AG04450 (cell line): ENCODE data around the gene S1PR5. TPM values are rescaled to one million over a fixed set of nuclear protein-coding genes. Genes with fewer than 3 reads are reported as not detected.
A peak's percentile ranks its signal among the peaks of the same experiment; 100 is the strongest.

Experiments used
- CTCF ChIA-PET: fragments of 300-600, 350-600 bp; formaldehyde crosslinking; extraction: SDS; loops from one replicate; lab custom pipeline; 2022; ENCODE audit warnings: antibody characterized with exemption, inconsistent platforms; lab: Charles Lee
- POLR2A ChIA-PET: fragments of 350-600 bp; formaldehyde crosslinking; extraction: SDS; loops from one replicate; lab custom pipeline; 2021; ENCODE audit warnings: antibody characterized with exemption, inconsistent platforms; lab: Yijun Ruan, JAX
- DNase-seq: peaks from one replicate; pipeline ENCODE4 v3.0.0-alpha.2; 2011; ENCODE audit warnings: low read depth, low spot score
- H3K27ac ChIP-seq: one replicate; pipeline ENCODE4 v1.5.1; 2012; ENCODE audit warnings: low read depth, low read length, control low read depth
- H3K27me3 ChIP-seq: one replicate; pipeline ENCODE4 v1.6.0; 2012; ENCODE audit warnings: low read length; ENCODE audit not compliant: control insufficient read depth, insufficient read depth
- H3K4me3 ChIP-seq: 2 replicates; pipeline ENCODE4 v1.5.1; 2011; ENCODE audit warnings: mild to moderate bottlenecking, low read depth, low read length, control low read depth
- H3K9me3 ChIP-seq: 2 replicates; pipeline ENCODE4 v1.5.1; 2012; ENCODE audit warnings: low read length; ENCODE audit not compliant: control insufficient read depth, insufficient read depth
- polyA plus RNA-seq: library from polyadenylated mRNA; depleted of rRNA; stranded (reverse); fragments of >200 nt; gene quantifications from 2 replicates; pipeline ENCODE4 v1.2.3, GENCODE V29; 2011
- TF ChIP-seq, protein P1 (sequence below): IDR thresholded peaks from 2 replicates; pipeline ENCODE4 v1.5.1; 2011; ENCODE audit warnings: low read depth, low read length, control low read depth, inconsistent platforms

Gene S1PR5
- polyA plus RNA-seq, 1 experiment = 0.10 TPM

DNA sequence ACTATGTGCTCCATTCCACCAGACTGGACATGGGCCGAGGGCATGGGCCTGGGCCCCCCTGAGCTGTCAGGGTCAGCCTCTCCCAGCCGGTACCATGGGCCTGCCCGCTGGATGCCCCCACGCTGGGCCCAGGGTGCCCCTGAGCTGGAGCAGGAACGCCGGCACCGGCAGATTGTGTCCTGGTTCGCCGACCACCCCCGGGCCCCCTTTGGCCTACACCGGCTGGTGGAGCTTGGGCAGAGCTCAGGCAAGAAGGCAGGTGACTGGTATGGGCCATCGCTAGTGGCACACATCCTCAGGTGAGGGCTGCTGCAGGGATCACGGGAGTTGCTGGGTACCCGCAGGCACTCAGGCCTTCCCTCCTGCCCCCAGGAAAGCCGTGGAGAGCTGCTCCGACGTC is 29.6 kb upstream of the S1PR5 start:
- no peak for DNase-seq

DNA sequence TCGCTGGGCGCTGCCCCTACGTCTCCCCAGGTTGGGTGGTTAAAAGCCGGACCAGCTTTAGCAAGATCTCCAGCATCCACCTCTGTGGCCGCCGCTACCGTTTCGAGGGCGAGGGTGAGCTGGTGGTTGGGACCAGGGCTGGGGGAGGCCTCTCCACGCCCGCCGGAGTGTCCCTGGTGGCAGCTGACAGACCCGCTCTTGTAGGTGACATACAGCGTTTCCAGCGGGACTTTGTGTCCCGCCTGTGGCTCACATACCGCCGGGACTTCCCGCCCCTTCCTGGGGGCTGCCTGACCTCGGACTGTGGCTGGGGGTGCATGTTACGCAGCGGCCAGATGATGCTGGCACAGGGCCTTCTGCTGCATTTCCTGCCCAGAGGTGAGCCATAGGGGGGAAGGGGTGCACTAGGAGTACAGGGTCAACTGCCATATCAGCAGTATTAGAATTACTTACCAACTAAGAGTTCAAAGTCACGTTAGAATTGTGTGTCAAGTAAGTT is 27.6 kb upstream of the S1PR5 start:
- no peak overlapping the region for H3K27ac ChIP-seq
- no peaks in the 10 kb centered on the region for H3K27me3 ChIP-seq
- H3K4me3 ChIP-seq = peak overlapping the region; percentile 80
- TF ChIP-seq, protein P1, sequence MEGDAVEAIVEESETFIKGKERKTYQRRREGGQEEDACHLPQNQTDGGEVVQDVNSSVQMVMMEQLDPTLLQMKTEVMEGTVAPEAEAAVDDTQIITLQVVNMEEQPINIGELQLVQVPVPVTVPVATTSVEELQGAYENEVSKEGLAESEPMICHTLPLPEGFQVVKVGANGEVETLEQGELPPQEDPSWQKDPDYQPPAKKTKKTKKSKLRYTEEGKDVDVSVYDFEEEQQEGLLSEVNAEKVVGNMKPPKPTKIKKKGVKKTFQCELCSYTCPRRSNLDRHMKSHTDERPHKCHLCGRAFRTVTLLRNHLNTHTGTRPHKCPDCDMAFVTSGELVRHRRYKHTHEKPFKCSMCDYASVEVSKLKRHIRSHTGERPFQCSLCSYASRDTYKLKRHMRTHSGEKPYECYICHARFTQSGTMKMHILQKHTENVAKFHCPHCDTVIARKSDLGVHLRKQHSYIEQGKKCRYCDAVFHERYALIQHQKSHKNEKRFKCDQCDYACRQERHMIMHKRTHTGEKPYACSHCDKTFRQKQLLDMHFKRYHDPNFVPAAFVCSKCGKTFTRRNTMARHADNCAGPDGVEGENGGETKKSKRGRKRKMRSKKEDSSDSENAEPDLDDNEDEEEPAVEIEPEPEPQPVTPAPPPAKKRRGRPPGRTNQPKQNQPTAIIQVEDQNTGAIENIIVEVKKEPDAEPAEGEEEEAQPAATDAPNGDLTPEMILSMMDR = no peak
- CTCF ChIA-PET = interaction anchor here (0.5 kb wide), 1 partner anchor 63 kb away, joined by 3 read pairs; no protein-coding TSS in a partner anchor
- no peak for DNase-seq
- H3K9me3 ChIP-seq = no peaks in the 10 kb centered on the region; the same call in 1 of the 2 replicates
- POLR2A ChIA-PET = no interaction called here

More for the DNA sequence above, 29.6 kb upstream of the S1PR5 start:
- H3K27ac ChIP-seq = no peak overlapping the region
- TF ChIP-seq, protein P1 = no peak
- H3K4me3 ChIP-seq = no peak overlapping the region
- H3K27me3 ChIP-seq = no peaks in the 10 kb centered on the region
- ChIA-PET POLR2A (no interaction called here), CTCF (interaction anchor here (0.7 kb wide), 1 partner anchor 121 kb away, joined by 3 read pairs; no protein-coding TSS in a partner anchor)
- H3K9me3 ChIP-seq = no peaks in the 10 kb centered on the region; the same call in 1 of the 2 replicates

DNA sequence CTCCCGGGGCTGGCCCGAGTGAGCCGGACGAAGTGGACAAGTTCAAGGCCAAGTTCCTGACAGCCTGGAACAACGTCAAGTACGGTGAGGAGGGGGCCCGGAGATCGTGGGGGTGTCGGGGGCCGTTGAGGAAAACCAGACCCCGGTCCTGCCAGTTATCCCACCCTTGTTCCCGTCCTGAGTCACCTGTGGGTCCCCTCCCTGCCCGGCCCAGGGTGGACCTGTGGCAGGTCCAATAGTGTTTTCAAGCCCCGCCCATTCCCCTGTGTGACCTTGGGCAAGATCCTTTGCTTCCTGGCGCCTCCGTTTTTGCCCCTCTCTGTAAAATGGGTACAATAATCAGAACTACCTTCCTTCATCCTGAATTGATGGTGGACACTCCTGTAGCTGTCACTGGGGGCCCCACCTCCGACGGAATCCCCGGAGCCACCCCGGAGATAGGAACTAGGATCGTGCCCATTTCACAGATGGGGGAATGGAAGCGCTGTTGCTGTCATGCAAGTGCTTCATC is 27.1 kb upstream of the S1PR5 start:
- no peak for DNase-seq

DNA sequence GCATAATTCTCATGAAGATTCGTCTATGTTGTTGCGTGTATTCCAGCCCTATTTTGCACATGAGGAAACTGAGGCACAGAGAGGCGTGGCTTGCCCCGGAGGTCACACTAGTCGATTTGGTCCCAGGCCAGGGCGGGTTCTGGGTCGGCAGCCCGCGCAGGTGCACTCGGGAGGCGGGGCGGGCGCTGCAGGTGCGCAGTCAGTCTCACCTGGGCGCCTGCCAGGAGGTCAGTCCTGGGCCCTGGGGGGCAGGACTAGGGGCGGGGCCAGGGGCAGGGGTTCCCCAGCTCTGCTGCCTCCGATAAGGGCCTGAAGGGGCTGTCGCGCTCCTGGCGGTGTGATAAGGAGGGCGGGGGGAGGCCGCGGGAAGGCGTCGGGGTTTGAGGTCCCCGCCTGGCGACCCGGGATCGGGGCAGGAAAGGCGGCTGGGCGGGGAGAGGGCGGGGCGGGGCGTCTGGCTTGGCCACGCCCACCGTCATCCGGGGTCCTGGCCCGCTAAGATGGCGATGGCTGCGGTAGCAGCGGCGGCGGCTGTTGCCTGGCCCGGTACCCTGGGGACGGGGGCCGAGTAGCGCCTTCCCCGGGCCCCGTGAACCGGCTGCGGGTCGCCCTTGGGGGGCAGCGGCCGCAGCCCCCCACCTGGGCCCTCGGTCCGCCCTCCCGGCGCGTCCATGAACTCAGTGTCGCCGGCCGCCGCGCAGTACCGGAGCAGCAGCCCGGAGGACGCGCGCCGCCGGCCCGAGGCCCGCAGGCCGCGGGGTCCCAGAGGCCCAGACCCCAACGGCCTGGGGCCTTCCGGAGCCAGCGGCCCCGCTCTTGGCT is 26.4 kb upstream of the S1PR5 start, which contains the start of gene ATG4D:
Gene ATG4D (plus strand): TSS at position 485 of the 822 bp plus-strand sequence. CDS start 187 bp downstream, at position 672.
- TF ChIP-seq, protein P1 = no peak
- CTCF ChIA-PET = interaction anchor here (0.5 to 1.1 kb wide), 2 partner anchors 38 to 101 kb away, joined by 3 read pairs; no protein-coding TSS in a partner anchor
- no peak for DNase-seq
- Histone ChIP-seq H3K27ac (no peak within 1 kb of the TSS), H3K9me3 (no peaks in the 10 kb centered on the region; the same call in 1 of the 2 replicates), H3K4me3 (peak within 1 kb of the TSS; percentile 80), H3K27me3 (no peaks in the 10 kb centered on the region)
- POLR2A ChIA-PET = no interaction called here

More for the DNA sequence above, 27.1 kb upstream of the S1PR5 start:
- POLR2A ChIA-PET = no interaction called here
- CTCF ChIA-PET = no interaction called here
- no peaks in the 10 kb centered on the region; the same call in 1 of the 2 replicates for H3K9me3 ChIP-seq
- TF ChIP-seq, protein P1 = no peak
- peak overlapping the region; percentile 80 for H3K4me3 ChIP-seq
- no peak overlapping the region for H3K27ac ChIP-seq
- H3K27me3 ChIP-seq = no peaks in the 10 kb centered on the region
